Measurements from ENCODE around the gene HIVEP3.

Gene HIVEP3

GRCh38 chr1:41773842-41774241 lies 144.9 kb downstream of the HIVEP3 start:
- no peak for TF ChIP-seq POLR2AphosphoS5 (IDR thresholded peaks at IDR 0.05; ENCODE audit: low read depth, low read length)
- no peak for TF ChIP-seq SIN3A (IDR thresholded peaks at IDR 0.05; ENCODE audit: borderline replicate concordance, insufficient read depth, low read length)
- no peak for TF ChIP-seq REST (IDR thresholded peaks at IDR 0.05; ENCODE audit: insufficient read depth in 1 of 2, low read depth in 2 of 2, low read length in 2 of 2)
- no peak for TF ChIP-seq TAF1 (IDR thresholded peaks at IDR 0.05; ENCODE audit: borderline replicate concordance, insufficient read depth, low read length)
- TF ChIP-seq FOXP2 (optimal IDR thresholded peaks at IDR 0.05; ENCODE audit: borderline replicate concordance, extremely low read depth, extremely low read length, insufficient read depth), result no peak

- TF ChIP-seq POLR2AphosphoS5 (IDR thresholded peaks at IDR 0.05; ENCODE audit: low read depth, low read length) (no peak), TAF1 (IDR thresholded peaks at IDR 0.05; ENCODE audit: borderline replicate concordance, insufficient read depth, low read length) (no peak), SIN3A (IDR thresholded peaks at IDR 0.05; ENCODE audit: borderline replicate concordance, insufficient read depth, low read length) (no peak), REST (IDR thresholded peaks at IDR 0.05; ENCODE audit: insufficient read depth in 1 of 2, low read depth in 2 of 2, low read length in 2 of 2) (no peak), FOXP2 (optimal IDR thresholded peaks at IDR 0.05; ENCODE audit: borderline replicate concordance, extremely low read depth, extremely low read length, insufficient read depth) (no peak)
These were observed 145.6 kb downstream of the HIVEP3 start for GRCh38 chr1:41773144-41773591.

GRCh38 chr1:41769068-41769467 lies 149.7 kb downstream of the HIVEP3 start:
- TF ChIP-seq FOXP2 (optimal IDR thresholded peaks at IDR 0.05; ENCODE audit: borderline replicate concordance, extremely low read depth, extremely low read length, insufficient read depth) (no peak), REST (IDR thresholded peaks at IDR 0.05; ENCODE audit: insufficient read depth in 1 of 2, low read depth in 2 of 2, low read length in 2 of 2) (no peak), TAF1 (IDR thresholded peaks at IDR 0.05; ENCODE audit: borderline replicate concordance, insufficient read depth, low read length) (no peak), POLR2AphosphoS5 (IDR thresholded peaks at IDR 0.05; ENCODE audit: low read depth, low read length) (no peak), SIN3A (IDR thresholded peaks at IDR 0.05; ENCODE audit: borderline replicate concordance, insufficient read depth, low read length) (no peak)

- no peak for TF ChIP-seq TAF1 (IDR thresholded peaks at IDR 0.05; ENCODE audit: borderline replicate concordance, insufficient read depth, low read length)
- no peak for TF ChIP-seq SIN3A (IDR thresholded peaks at IDR 0.05; ENCODE audit: borderline replicate concordance, insufficient read depth, low read length)
- no peak for TF ChIP-seq REST (IDR thresholded peaks at IDR 0.05; ENCODE audit: insufficient read depth in 1 of 2, low read depth in 2 of 2, low read length in 2 of 2)
- no peak for TF ChIP-seq FOXP2 (optimal IDR thresholded peaks at IDR 0.05; ENCODE audit: borderline replicate concordance, extremely low read depth, extremely low read length, insufficient read depth)
- no peak for TF ChIP-seq POLR2AphosphoS5 (IDR thresholded peaks at IDR 0.05; ENCODE audit: low read depth, low read length)
These were observed 150.1 kb downstream of the HIVEP3 start for GRCh38 chr1:41768583-41768982.
